Adrenal gland (tissue), 5 donors: ENCODE measurements around the gene PTPMT1.

Experiments
- CTCF ChIP-seq, 6 experiments: fragments of 450-650 bp in 4 of 6; fragments of 200-600 bp in 2 of 6; sonication (generic) in 1 of 6; IDR thresholded peaks; 1 replicate in 5 of 6; 2 replicates in 1 of 6; pipeline versions ENCODE4 v1.5.1 to v1.8.0; 2016 to 2021; ENCODE audit warnings: antibody characterized with exemption in 6 of 6, mild to moderate bottlenecking in 2 of 6, moderate library complexity in 1 of 6
- POLR2A ChIP-seq, 2 donors: fragments of 450-650 bp; IDR thresholded peaks; one replicate each; pipeline ENCODE4 v1.6.1; 2017; ENCODE audit warnings: antibody characterized with exemption in 2 of 2, mild to moderate bottlenecking in 2 of 2, moderate library complexity in 1 of 2
- donor health status: DM: no; HTN: no; CAD: no.

- TF ChIP-seq CTCF (IDR thresholded peaks at IDR 0.05) (no peak), POLR2A (IDR thresholded peaks at IDR 0.05) (no peak)
These were observed 46.0 kb downstream of the PTPMT1 start for GRCh38 chr11:47611348-47611794.
